Measurements from ENCODE around the gene ADGRG2.

GRCh38 chrX:19028560-19028959, 93.7 kb downstream of the ADGRG2 start:
- no peak for TF ChIP-seq CTCF (conservative IDR thresholded peaks at IDR 0.05; ENCODE audit: low read depth, low read length)
- no peak for TF ChIP-seq EZH2phosphoT487 (IDR thresholded peaks at IDR 0.05; ENCODE audit: borderline replicate concordance, low read length)
- TF ChIP-seq EZH2 (IDR thresholded peaks at IDR 0.05; ENCODE audit: low read length, unreplicated experiment) = no peak
